Activated CD4-positive, alpha-beta T cell treated with anti-CD3 and anti-CD28 coated beads, Interleukin-2, Interleukin-4, amounts not matched to agents 100 ng/mL and 50 ng/mL, durations not matched to agents 16 hours and 8 hours (primary cell): ENCODE data around the gene TMEM191C.
"Not testable (repeated sequence)": the region's sequence is repeated elsewhere in the genome, so short reads cannot be mapped to it uniquely, and the experiment has no call there.

Experiments used
- DNase-seq: peaks from one replicate; pipeline ENCODE4 v3.0.0-alpha.2; 2020; ENCODE audit warnings: low spot score

Gene TMEM191C

DNA sequence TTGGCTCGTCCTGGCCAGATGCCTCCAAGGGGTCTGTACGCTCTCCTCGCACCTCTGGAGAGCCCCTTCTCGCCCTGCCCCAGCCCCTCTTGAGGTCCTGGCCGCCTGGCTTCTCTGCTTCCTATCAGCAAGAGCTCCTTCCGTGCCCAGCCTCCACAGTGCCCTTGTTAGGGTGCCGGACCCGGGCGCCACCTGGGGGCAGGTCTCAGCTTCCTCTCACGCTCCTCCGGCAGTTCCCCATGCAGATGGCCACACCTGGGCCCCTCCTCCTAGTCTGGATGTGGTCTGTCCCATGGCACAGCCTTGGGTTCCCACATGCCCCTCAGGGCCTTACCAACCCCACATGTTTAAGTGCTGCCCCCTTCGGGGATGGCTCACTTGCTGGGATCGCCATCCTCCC lies 6.5 kb downstream of the TMEM191C start:
- DNase-seq: not testable (repeated sequence)

DNA sequence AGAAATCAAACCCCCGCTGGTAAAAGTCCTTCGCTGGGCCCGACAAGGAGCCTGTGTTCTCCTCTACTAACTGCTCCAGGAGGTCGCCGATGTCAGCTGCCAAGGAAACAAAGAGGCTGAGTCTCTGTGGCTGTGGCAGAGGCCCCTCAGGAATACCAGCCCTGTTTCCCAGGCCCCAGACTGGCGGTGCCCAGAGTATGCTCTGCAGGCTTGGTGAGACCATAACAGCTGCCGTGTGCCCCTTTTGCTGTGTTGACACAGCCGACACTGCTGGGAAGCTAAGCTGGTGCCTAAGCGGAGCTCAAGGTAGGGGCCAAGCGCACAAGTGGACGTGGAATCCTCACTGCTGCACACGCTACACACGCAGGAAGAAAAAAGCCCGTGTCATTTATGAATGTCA lies 16.9 kb downstream of the TMEM191C start:
- DNase-seq: not testable (repeated sequence)

DNA sequence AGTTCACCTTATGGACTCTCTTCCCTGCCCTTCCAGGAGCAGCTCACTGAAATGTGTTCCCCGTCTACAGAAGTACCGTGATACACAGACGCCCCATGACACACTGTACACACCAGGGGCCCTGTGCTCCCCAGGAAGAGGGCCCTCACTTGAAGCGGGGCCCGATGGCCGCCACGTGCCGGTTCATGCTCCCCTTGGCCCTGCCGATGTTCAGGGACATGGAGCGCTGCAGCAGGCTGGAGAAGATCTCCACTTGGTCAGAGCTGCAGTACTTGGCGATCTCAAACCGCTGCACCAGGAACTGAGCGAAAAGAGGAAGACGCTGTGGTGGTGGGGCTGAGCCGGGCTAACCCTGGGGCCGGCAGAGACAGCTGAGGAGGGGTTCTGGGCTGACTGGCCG lies 20.5 kb downstream of the TMEM191C start:
- not testable (repeated sequence) for DNase-seq

- not testable (repeated sequence) for DNase-seq
Measured at GRCh38 chr22:21489149-21489680, 22.0 kb downstream of the TMEM191C start.

- DNase-seq: not testable (repeated sequence)
Measured at GRCh38 chr22:21490556-21490955, 23.4 kb downstream of the TMEM191C start.

DNA sequence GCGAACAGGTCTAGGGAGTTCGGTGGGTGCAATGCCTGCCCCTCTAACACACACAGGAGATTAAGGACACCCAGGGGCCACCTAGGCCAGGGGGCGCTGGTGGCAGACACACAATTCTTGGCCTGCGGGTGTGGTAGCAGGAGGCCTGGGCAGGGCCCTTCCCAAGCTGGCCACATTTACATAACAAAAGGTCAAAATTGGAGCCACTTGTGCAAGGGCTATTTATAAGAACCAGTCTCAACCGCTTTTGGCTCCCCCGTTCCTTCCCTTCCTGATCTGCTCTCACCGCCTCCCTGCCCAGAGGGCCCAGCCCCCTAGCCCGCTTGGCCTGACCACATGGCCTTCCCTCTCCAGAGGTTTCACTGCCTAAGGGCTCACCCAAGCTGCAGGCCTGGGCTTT lies 25.1 kb downstream of the TMEM191C start:
- not testable (repeated sequence) for DNase-seq

GRCh38 chr22:21493789-21494782 lies 26.9 kb downstream of the TMEM191C start:
- DNase-seq: not testable (repeated sequence)

DNA sequence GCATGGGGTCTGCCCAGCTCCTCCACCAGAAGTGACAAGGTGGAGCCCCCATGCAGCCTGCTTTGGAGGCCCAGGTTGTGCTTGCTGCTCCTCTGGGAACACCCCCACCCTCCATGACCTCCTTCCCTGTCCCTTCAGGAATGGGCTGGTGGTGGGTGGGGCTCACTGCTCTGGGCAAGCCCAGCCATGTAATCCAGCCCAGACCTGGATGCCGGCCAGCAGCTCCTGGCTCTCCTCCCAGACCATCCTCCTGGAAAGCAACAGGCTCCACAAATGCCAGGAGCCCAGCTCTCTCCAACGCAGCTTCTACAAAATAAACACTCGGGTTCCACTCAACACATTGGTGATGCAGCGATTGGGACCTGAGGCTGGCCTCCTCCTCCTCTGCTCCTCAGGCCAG lies 30.8 kb downstream of the TMEM191C start:
- DNase-seq: not testable (repeated sequence)

DNA sequence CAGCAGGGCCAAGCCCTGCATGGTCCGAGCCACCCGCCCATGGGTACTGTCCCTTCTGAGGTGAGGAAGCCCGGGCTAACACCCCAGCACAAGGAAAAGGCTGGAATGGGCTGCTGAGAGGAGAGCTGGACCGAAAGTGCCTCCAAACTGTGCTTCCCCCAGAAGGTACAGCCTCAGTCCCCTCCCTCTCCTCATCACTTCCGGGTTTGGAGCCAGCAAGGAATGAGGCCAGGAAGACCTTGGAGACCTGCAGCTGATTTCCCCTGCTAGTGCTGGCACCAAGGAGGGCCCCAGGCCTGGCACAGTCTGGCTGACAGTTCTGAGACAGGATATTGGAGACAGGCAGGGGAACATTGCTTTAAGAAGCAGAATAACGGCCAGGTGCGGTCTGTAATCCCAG lies 31.3 kb downstream of the TMEM191C start:
- not testable (repeated sequence) for DNase-seq

- DNase-seq: not testable (repeated sequence)
Measured at GRCh38 chr22:21499623-21500506, 32.7 kb downstream of the TMEM191C start.

GRCh38 chr22:21510397-21510796 lies 43.2 kb downstream of the TMEM191C start:
- DNase-seq: not testable (repeated sequence)

DNA sequence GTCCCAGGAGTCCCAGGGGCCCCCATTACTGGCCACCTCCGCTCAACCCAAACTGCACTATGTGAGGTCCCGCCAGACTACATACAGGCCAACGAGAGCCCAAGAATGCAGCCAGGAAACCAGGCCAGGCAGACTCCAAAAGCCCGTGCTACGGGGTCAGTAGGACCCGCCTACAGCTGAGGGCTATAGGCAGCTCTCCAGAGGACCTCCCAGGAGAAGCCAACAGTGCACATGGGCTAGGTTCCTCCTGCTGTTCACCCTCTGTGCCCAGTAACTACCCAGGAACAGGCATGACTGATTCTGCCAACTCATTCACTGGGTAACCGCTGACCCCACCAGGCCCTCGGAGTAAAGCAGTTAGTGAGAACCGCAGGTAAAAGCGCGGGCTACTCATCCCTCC lies 44.8 kb downstream of the TMEM191C start:
- DNase-seq: not testable (repeated sequence)

- DNase-seq: not testable (repeated sequence)
Measured at GRCh38 chr22:21514117-21514516, 46.9 kb downstream of the TMEM191C start.

- DNase-seq: not testable (repeated sequence)
Measured at GRCh38 chr22:21515234-21515633, 48.0 kb downstream of the TMEM191C start.

- DNase-seq: not testable (repeated sequence)
Measured at GRCh38 chr22:21516522-21516921, 49.3 kb downstream of the TMEM191C start.

GRCh38 chr22:21516970-21517764 lies 50.0 kb downstream of the TMEM191C start:
- DNase-seq: not testable (repeated sequence)
